GM12872 (cell line): ENCODE results near the gene TRDN.

Experiments used
- TF ChIP-seq, protein P1 (sequence below): IDR thresholded peaks from 3 replicates; pipeline ENCODE4 v1.5.1; 2011; ENCODE audit warnings: low read depth, mild to moderate bottlenecking, low read length, moderate library complexity; ENCODE audit not compliant: insufficient read depth

TRDN gene

DNA sequence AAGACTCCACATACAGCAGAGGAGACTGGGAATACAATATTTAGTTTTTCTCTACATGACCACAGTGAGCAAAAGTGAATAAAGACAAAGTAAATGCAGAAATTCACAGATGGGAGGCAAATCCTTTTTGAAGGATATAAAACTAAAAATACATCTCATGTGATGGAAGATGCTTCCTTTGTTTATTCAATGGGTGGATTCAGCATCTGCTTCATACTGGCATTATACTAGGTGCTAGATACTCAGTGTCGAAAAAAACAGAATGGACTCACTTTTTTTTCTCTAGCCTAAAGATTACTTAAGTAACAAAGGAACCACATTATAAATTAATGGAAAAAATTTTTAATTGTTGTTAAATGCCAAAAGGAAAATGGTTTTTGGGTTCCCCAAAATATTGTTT lies 216.2 kb downstream of the TRDN start:
- TF ChIP-seq, protein P1, sequence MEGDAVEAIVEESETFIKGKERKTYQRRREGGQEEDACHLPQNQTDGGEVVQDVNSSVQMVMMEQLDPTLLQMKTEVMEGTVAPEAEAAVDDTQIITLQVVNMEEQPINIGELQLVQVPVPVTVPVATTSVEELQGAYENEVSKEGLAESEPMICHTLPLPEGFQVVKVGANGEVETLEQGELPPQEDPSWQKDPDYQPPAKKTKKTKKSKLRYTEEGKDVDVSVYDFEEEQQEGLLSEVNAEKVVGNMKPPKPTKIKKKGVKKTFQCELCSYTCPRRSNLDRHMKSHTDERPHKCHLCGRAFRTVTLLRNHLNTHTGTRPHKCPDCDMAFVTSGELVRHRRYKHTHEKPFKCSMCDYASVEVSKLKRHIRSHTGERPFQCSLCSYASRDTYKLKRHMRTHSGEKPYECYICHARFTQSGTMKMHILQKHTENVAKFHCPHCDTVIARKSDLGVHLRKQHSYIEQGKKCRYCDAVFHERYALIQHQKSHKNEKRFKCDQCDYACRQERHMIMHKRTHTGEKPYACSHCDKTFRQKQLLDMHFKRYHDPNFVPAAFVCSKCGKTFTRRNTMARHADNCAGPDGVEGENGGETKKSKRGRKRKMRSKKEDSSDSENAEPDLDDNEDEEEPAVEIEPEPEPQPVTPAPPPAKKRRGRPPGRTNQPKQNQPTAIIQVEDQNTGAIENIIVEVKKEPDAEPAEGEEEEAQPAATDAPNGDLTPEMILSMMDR, result no peak

- TF ChIP-seq, protein P1, result no peak
Observed at GRCh38 chr6:123418071-123418470, 218.7 kb downstream of the TRDN start.

- TF ChIP-seq, protein P1, result no peak
Observed at GRCh38 chr6:123417535-123417934, 219.2 kb downstream of the TRDN start.

DNA sequence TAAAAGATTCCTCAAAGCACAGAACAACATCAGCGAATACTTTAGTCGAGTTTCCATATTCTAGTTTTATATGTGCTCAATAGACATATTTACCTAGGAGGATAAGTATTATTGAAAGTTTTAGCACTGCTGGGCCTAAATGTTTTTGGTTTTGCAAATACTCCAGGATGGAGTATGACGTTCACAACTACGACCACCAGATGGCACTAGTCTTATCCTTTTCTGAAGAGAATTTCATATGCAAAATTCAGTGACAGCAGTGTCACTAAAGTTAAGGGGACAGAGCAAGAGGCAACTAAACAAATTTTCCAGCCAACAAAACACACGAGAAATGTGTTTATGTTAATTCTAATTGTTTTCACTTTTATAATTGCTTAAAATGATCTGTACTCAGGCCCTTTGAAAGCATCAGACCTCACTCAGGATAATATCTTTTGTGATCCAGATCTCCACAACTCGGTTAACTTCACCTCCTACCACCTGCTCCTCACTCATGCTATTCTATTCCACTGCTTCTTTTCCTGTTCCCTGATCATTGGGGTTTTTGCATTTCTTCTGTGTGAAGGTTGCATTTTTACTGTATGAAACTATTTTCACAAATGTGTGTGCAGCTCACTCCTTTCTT lies 220.8 kb downstream of the TRDN start:
- TF ChIP-seq, protein P1, result peak; percentile 58

DNA sequence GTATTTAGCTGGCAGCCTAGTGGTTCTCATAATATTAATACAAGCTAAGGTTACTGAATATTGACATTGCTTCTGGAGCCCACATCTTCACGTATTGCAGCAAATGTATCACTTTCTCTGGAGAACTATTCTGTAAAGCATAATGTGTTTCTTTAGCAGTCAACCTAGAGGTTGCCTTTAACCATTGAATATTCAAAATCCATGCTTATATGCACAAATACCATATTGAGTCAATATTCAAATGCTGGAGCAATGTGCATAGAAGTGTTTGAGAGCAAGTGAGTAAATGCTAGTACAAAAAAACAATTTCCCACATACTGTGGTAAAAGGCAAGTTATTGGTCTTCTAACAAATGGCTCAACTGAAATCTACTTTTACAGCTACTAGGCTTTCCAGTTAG lies 231.8 kb downstream of the TRDN start:
- TF ChIP-seq, protein P1, result no peak

- TF ChIP-seq, protein P1, result no peak
Observed at GRCh38 chr6:123402052-123402451, 234.7 kb downstream of the TRDN start.

DNA sequence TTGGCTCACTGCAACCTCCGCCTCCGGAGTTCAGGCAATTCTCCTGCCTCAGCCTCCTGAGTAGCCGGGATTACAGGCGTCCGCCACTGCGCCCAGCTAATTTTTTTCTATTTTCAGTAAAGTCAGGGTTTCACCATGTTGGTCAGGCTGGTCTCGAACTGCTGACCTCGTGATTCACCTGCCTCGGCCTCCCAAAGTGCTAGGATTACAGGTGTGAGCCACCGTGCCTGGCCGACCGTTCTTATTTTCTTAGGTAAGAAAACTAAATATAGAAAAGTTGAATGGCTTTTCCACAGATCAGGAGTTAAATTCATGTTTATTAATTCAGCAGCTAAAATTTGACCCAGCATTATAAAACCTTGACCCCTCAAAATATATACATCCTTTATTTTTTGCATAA lies 238.7 kb downstream of the TRDN start:
- TF ChIP-seq, protein P1, result no peak
